HCEC 1CT (cell line): ENCODE data around the gene KCNK7.
A peak's percentile ranks its signal among the peaks of the same experiment; 100 is the strongest.
"Not testable (repeated sequence)": the region's sequence is repeated elsewhere in the genome, so short reads cannot be mapped to it uniquely, and the experiment has no call there.

ENCODE experiments used
- DNase-seq: peaks from one replicate; pipeline ENCODE4 v3.0.0-alpha.2; 2017

The KCNK7 gene

DNA sequence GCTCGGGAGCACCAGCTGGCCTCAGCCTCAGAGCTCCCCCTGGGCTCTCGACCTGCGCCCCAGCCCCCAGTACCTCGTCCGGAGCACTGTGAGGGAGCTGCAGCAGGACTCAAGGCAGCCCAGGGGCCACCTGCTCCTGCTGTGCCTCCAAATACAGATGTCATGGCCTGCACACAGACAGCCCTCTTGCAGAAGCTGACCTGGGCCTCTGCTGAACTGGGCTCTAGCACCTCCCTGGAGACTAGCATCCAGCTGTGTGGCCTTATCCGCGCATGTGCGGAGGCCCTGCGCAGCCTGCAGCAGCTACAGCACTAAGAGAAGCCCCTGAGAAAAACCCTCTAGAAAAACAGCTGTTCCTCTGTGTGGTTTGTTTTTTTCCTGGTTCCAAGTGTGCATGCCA is 24.2 kb downstream of the KCNK7 start:
- no peak for DNase-seq

GRCh38 chr11:65569973-65570918 is 25.4 kb downstream of the KCNK7 start, which contains the start of gene ZNRD2:
Gene ZNRD2, plus strand, starts transcription at chr11:65570477. Its CDS starts 15 bp downstream, at chr11:65570492.
- peak; percentile 98 for DNase-seq

DNA sequence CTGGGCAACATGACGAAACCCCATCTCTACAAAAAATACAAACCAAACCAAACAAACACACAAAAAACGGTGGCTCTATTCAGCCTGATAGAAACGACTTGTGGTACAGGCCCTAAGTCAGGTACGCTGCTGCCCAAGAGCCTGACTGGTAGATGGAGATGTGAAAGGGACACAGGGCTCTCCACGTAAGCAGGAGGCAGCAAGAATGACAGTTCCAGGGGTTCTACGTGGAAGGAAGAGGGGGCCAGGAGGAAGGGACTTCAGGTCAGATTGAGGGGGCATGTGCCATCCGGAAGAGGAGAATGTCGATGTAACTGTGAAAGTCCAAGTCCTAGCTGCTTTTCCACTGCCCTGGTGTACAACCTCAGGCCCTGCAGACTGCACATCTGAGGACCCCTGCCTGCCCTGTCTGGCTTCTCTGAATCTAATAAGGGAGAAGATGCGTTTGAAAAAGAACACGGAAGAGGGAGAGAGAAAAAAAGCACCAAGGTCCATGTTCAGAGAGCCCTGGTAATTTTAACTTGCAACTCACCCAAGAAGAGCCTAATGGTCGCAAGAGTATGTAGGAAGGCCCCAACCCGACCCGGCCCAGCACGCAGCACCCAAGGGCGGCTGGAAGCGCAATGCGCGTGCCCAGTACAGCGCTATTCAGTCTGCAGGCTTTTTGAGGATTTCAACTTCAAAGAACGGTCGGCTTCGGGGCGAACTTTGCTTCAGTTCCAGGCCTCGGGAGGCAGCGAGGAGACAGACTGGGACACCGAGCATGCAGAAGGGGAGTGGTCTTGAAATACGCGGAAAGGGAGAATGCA is 26.2 kb downstream of the KCNK7 start:
- no peak for DNase-seq

GRCh38 chr11:65565624-65566453 is 29.8 kb downstream of the KCNK7 start:
- DNase-seq, result no peak

- not testable (repeated sequence) for DNase-seq
These were observed 30.6 kb downstream of the KCNK7 start for GRCh38 chr11:65564879-65565559.

DNA sequence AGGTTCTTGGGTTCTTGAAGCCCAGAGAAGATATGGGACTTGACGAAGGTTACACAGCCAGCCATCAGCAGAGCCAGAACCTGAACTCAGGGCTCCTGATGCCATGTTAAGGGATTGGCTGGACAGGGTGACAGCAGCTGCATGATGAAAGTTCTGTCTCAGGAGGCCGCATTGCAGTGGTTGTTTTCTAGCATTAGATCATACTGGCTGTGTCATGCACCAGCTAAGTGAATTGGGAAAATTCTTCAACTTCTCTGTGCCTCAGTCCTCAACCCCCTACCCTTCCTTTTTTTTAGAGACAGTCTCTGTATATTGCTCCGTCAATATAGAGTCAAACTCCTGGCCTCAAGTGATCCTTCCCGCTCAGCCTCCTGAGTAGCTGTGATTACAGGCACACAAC is 32.0 kb downstream of the KCNK7 start:
- DNase-seq, result no peak

DNA sequence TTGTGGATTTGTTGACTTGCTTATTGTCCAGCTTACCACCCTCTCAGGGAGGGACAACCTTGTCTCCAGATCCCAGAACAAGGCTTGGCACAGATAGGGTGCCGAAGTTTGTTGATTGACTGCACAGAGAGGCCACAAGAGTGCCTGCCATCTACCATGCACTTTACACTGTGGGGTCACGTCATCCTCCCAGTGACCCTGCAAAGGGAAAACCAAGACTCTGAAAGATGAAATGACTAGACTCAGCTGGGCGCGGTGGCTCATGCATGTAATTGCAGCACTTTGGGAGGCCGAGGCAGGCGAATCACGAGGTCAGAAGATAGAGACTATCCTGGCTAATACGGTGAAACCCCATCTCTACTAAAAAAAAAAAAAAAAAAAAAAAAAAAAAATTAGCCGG is 32.8 kb downstream of the KCNK7 start:
- DNase-seq, result no peak

DNA sequence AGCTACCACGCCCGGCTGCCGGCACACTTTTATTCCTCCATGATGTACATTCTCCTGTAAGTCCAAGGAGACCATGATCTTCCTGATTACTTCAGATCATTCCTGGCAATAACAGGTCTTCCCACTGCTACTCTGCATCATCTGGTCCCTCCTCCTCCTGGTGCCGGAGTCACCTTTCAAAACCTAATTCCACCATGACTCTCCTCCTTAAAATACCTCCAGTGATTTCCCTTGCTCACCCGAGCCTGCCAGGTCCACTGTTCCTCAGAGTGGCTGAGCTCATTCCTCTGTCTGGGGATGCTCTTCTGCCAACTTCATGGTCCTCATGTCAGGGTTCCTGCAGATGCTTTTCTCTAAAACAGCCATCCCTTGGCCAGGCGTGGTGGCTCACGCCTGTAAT is 33.6 kb downstream of the KCNK7 start:
- no peak for DNase-seq

GRCh38 chr11:65560555-65561418 is 34.8 kb downstream of the KCNK7 start:
- peak; percentile 43 for DNase-seq

DNA sequence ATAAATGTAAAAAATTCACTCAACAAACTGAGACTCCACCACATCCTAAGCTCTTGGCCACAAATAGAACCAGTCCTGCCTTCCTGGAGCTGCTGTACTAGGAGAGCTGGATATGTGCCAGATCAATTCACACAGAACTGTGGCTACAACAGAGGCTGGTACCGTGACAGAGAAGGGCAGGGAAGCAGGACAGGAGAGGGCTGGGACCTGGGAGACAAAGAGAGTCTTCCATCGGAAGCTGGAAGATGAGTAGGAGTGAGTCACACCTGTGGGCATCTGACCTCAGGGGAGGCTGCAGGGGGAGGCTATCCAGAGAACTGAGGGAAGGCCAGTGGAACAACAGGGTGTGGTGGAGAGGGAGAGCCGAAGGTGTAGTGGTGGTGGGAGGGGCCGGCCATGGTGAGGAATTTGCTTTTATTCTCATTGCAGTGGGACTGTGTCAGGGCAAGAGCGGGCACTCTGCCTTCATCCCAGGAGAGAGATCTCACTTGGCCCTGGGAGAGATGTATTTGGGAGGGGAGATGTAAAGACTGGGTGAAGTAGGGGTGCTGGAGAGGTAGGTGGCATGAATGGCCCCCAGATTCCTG is 35.6 kb downstream of the KCNK7 start:
- peak; percentile 50 for DNase-seq

DNA sequence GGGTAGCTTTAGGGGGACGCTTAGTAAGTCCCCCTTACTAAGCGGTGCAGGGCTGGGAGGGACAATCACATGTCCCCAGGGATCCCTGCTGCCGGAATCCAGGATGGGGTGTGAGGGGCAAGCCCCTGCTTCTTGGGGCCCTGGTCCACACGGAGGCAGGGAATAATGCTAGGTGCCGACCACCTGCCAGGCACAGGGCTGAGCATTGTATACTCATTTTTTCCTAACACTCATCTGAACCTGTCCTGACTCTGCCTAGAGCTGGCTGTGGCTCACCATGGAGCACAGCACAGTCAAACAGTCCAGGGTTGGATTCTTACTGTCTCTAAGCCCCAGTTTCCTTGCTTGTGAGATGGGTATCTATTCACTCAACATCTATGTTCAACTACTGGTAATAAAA is 36.1 kb downstream of the KCNK7 start:
- no peak for DNase-seq

DNA sequence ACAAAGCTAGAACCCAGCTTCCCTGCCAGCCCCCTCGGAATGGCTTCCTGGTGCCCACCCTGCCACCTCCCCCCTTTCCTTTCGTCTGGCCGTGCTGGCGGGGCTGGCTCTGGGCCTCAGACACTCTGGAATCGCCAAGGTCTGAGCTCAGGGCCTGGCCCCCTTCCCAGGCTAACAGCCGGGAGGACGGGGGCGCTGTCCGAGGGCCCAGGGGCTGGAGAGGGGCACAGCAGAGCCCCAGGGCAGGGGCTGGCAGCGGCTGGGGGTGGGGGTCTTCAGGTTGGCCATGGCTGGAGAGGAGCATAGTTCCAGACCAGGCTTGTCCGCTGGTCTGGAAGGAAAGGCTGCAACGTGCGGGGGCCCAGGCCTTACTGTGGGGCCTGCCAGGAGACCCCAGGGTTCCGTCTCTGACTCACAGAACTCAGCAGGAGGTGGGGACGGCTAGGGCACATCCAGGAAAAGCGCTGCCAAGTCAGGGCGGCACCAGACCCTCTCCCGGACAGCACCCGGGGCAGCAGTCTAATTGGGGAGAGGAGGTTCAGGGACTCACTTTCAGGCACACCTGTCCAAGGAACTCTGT is 36.6 kb downstream of the KCNK7 start:
- DNase-seq, result no peak

DNA sequence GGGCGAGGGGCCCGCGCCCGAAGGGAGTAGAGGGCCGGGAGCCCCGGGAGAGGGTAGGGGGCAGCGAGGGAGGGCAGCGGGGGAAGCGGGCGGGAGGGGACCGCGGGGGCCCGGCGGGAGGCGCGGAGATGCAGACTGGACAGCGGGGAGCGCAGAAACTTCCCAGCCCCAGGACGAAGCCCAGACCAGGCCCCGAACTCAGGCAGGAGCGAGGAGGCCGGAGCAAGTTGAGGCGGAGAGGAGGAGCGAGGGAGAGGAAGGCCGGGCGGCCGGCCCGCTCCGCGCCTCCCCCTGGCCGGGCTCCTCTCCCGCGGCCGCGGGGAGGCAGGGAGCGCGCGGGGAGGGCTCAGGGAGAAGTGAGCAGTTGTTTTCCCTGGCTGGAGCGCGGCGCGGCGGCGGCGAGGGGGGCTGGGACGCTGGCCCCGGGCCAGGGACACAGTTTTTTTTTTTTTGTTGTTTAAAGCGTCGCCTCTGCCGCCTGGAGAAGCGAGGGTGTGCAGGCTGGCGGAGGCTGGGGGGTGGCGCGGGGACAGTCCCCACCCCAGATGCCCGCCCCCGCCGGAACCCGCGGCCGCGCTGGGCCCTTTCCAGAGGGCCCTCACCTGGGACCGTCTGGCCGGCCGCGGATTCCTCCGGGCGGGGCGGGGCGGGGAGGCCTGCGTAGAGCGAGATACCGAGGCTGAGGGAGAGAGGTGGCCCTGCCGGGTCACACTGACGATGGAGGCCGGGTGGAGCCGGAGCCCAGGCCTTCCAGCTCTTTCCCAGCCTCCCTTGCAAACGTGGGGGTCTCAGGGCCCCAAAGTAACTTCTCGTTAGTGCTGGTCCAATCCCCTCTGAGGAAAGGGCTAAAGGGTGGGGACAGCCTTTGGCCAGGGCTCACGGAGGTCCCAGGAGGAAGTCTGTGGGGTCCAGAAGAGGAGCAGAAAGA is 37.3 kb downstream of the KCNK7 start, which contains the start of gene LTBP3:
TSS of gene LTBP3 (minus strand) at position 358 of the 928 bp plus-strand sequence. CDS start 400 bp downstream, outside the sequence.
- DNase-seq, result peak; percentile 70

DNA sequence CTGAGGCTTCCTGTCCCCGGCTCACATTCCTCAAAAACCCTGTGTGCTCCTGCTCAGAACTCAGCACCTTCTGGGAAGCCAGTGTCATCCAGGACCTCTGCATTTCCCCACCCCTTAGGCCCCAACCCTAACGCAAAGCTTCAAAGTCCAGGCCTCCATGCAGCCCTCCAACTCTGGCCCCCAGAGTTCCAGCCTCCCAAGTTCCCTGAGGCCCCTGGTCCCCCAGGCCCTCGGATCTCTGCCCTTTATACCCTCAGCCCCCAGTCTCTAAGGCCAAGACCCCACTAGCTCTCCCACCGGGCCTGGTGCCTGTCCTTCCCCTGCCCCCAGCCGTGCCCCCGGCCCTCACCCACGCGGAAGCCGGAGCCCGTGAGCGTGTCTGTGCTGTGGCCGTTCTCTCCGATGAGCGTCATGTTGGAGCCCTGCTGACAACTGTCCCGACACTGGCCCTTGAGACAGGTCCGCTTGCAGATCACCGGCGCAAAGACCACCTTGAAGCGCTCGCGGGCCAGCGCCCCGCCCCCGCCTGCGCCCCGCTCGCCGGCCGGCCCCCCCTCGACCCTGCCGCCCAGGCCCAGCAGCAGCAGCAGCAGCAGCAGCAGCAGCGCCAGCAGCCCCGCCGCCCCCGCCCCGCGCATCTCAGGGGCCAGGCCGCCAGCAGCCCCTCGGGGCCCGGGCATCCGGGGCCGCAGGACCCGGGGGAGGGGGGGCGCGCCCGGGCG is 38.2 kb downstream of the KCNK7 start:
- no peak for DNase-seq

DNA sequence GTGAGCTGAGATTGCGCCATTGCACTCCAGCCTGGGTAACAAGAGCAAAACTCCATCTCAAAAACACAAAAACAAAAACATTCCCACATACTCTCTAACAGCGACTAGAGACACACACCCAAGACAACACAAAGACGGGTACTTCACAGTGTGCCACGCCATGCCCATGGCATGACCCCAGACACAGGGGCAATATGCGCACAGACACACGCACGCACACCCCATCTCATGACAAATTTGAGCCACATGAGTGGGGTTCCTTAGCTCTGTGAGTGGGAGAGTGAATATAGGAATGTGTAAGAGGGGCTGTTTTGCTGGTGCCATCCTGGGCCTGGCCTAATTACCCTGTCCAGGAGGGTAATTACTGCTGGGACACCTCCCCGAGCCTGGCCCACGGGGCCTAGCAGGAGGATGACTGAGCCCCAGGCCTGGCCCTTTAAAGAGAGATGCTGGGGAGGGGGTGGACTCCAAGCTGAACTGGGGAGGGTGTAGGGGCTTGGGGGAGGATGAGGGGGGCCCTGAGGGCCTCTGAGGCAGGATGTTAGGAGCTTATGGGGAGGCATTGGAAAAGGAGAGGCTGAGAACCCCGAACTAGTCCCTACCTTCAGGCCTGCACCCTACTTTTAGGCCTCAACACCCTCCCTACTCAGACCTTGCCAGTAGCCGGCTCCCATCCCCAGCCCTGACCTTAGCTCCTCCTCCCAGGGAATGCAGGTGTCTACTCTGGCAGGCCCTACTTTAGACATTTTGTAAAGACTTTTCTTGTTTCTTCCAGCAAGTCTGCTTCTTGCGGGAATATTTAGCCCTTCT is 38.9 kb downstream of the KCNK7 start:
- DNase-seq, result no peak

- DNase-seq, result peak; percentile 73
These were observed 39.8 kb downstream of the KCNK7 start for GRCh38 chr11:65555693-65556231.

- no peak for DNase-seq
These were observed 40.7 kb downstream of the KCNK7 start for GRCh38 chr11:65554842-65555430.
